Naive thymus-derived CD4-positive, alpha-beta T cell (primary cell): ENCODE measurements around the gene PFDN1. TPM values are rescaled to one million over a fixed set of nuclear protein-coding genes. Genes with fewer than 3 reads are reported as not detected.
A peak's percentile ranks its signal among the peaks of the same experiment; 100 is the strongest.

Experiments used
- ATAC-seq: fragments of 150-1000 bp; cut with Tn5 transposase; 2 replicates; pipeline ENCODE4 v1.10.0; 2021; ENCODE audit warnings: mild to moderate bottlenecking, moderate library complexity
- CTCF ChIA-PET: fragments of 350-600 bp; sonication (Branson Sonifier 250); formaldehyde crosslinking; loops from one replicate; lab custom pipeline; 2021; ENCODE audit warnings: antibody characterized with exemption; lab: Charles Lee
- POLR2A ChIA-PET: fragments of 350-600 bp; sonication (Branson Sonifier 250); formaldehyde crosslinking; loops from one replicate; lab custom pipeline; 2021; ENCODE audit warnings: antibody characterized with exemption, inconsistent platforms; lab: Charles Lee
- DNase-seq, 9 donors: peaks; one replicate each; pipeline versions ENCODE4 v3.0.0 to v3.0.0-alpha.2; 2020 to 2022; ENCODE audit warnings: mixed read lengths in 1 of 9
- H3K27ac ChIP-seq: one replicate; pipeline ENCODE4 v1.7.0; 2013; ENCODE audit warnings: mild to moderate bottlenecking, low read depth, low read length, moderate library complexity
- H3K27me3 ChIP-seq, 2 donors: one replicate each; pipeline ENCODE4 v1.7.0; 2013; ENCODE audit warnings: low read length in 2 of 2, mild to moderate bottlenecking in 2 of 2, moderate library complexity in 2 of 2; ENCODE audit not compliant: control insufficient read depth in 2 of 2, insufficient read depth in 2 of 2
- H3K36me3 ChIP-seq, 3 experiments: 1 replicate in 2 of 3; 2 replicates in 1 of 3; pipeline ENCODE4 v1.7.0; 2013; ENCODE audit warnings: low read length in 3 of 3, mild to moderate bottlenecking in 3 of 3, moderate library complexity in 1 of 3; ENCODE audit not compliant: insufficient read depth in 3 of 3, control insufficient read depth in 2 of 3
- H3K4me1 ChIP-seq, 2 donors: one replicate each; pipeline ENCODE4 v1.7.0; 2013; ENCODE audit warnings: low read length in 2 of 2, mild to moderate bottlenecking in 2 of 2, moderate library complexity in 1 of 2; ENCODE audit not compliant: control insufficient read depth in 2 of 2, insufficient read depth in 2 of 2
- H3K4me3 ChIP-seq: 2 replicates; pipeline ENCODE4 v1.7.0; 2013; ENCODE audit warnings: mild to moderate bottlenecking, low read length
- H3K9me3 ChIP-seq, 3 experiments: 1 replicate in 2 of 3; 2 replicates in 1 of 3; pipeline ENCODE4 v1.7.0; 2013; ENCODE audit warnings: low read length in 3 of 3; ENCODE audit not compliant: control insufficient read depth in 2 of 3
- H3K27ac Mint-ChIP-seq, 9 donors: one replicate each; pipeline ENCODE4 v1.8.0; 2020 to 2022; ENCODE audit warnings: mixed read lengths in 9 of 9, mild to moderate bottlenecking in 8 of 9, moderate library complexity in 5 of 9, inconsistent platforms in 2 of 9
- H3K27me3 Mint-ChIP-seq, 5 donors: one replicate each; pipeline ENCODE4 v1.8.0; 2021 to 2022; ENCODE audit warnings: mixed read lengths in 5 of 5, mild to moderate bottlenecking in 1 of 5
- H3K36me3 Mint-ChIP-seq, 5 donors: one replicate each; pipeline ENCODE4 v1.8.0; 2020 to 2022; ENCODE audit warnings: mixed read lengths in 5 of 5, mild to moderate bottlenecking in 3 of 5, inconsistent platforms in 1 of 5
- H3K4me1 Mint-ChIP-seq, 7 donors: one replicate each; pipeline ENCODE4 v1.8.0; 2020 to 2022; ENCODE audit warnings: mixed read lengths in 7 of 7, mild to moderate bottlenecking in 3 of 7, inconsistent platforms in 1 of 7
- H3K4me3 Mint-ChIP-seq, 10 donors: one replicate each; pipeline ENCODE4 v1.8.0; 2020 to 2022; ENCODE audit warnings: mild to moderate bottlenecking in 10 of 10, mixed read lengths in 10 of 10, moderate library complexity in 6 of 10, inconsistent platforms in 2 of 10
- H3K9me3 Mint-ChIP-seq, 11 donors: one replicate each; pipeline ENCODE4 v1.8.0; 2020 to 2022; ENCODE audit warnings: mixed read lengths in 11 of 11, mild to moderate bottlenecking in 4 of 11, inconsistent platforms in 1 of 11, moderate library complexity in 1 of 11
- intact Hi-C, 2 donors: fragments of 100-400 bp; cut with micrococcal nuclease; formaldehyde crosslinking; loops; one replicate each; pipeline ENCODE4 v1.15.1; 2023
- polyA plus RNA-seq, 2 donors: library from polyadenylated mRNA; unstranded; fragments of 300-500 nt; fragmentation: Illumina TruSeq; gene quantifications; one replicate each; pipeline ENCODE4 v1.2.3, GENCODE V29; 2021
- total RNA-seq, 6 experiments: library from RNA in 5 of 6; stranded (reverse) in 5 of 6; gene quantifications; 1 replicate in 5 of 6; 2 replicates in 1 of 6; pipeline ENCODE4 v1.2.3 and lab custom pipeline; 2021 to 2026

PFDN1 gene
- total and polyA plus RNA-seq, 7 experiments from 2014 or later: 24.8 to 139 (median 37.2) TPM

GRCh38 chr5:140325486-140325885 lies 22.6 kb upstream of the PFDN1 start:
- ChIA-PET CTCF (no interaction called here), POLR2A (no interaction called here)
- Histone ChIP-seq H3K27ac (no peak overlapping the region), H3K9me3 (no peaks in the 10 kb centered on the region), H3K4me1 (no peaks in the 10 kb centered on the region), H3K36me3 (no peaks in the 10 kb centered on the region), H3K27me3 (no peaks in the 10 kb centered on the region), H3K4me3 (no peak overlapping the region)
- H3K4me1 Mint-ChIP-seq: peaks cover 0 to 4% (median 0%) of the 10 kb centered on the region in 7 donors
- intact Hi-C loops: no loop called here
- no peaks in the 10 kb centered on the region for H3K27me3 Mint-ChIP-seq
- ATAC-seq (no peak), DNase-seq (no peak)
- no peak overlapping the region for H3K4me3 Mint-ChIP-seq
- peak overlapping the region in 1 of 9 donors; percentile 22 for H3K27ac Mint-ChIP-seq
- peaks cover 0 to 2% (median 0%) of the 10 kb centered on the region in 11 donors for H3K9me3 Mint-ChIP-seq
- H3K36me3 Mint-ChIP-seq: peaks cover 0 to 4% (median 0%) of the 10 kb centered on the region in 5 donors

GRCh38 chr5:140324617-140325241 lies 21.8 kb upstream of the PFDN1 start:
- no peaks in the 10 kb centered on the region for H3K36me3 ChIP-seq
- H3K27me3 ChIP-seq: no peaks in the 10 kb centered on the region
- no peaks in the 10 kb centered on the region for H3K9me3 ChIP-seq
- Mint-ChIP-seq H3K36me3 (peaks cover 0 to 4% (median 0%) of the 10 kb centered on the region in 5 donors), H3K27ac (no peak overlapping the region), H3K9me3 (peaks cover 0 to 2% (median 0%) of the 10 kb centered on the region in 11 donors), H3K4me3 (no peak overlapping the region), H3K4me1 (peaks cover 0 to 4% (median 0%) of the 10 kb centered on the region in 7 donors), H3K27me3 (no peaks in the 10 kb centered on the region)
- intact Hi-C loops: no loop called here
- H3K4me1 ChIP-seq: no peaks in the 10 kb centered on the region
- peak; percentile 34 for ATAC-seq
- DNase-seq: no peak
- H3K27ac ChIP-seq: no peak overlapping the region
- H3K4me3 ChIP-seq: no peak overlapping the region
- POLR2A ChIA-PET: no interaction called here
- CTCF ChIA-PET: interaction anchor here (0.8 kb wide), 1 partner anchor 22 kb away, joined by 3 read pairs; the partner anchor contains the start of gene HBEGF

- H3K4me3 Mint-ChIP-seq: no peak overlapping the region
- POLR2A ChIA-PET: interaction anchor here (1.0 kb wide), 1 partner anchor 8 kb away, joined by 3 read pairs; no protein-coding TSS in a partner anchor
- CTCF ChIA-PET: no interaction called here
- Histone ChIP-seq H3K4me3 (no peak overlapping the region), H3K36me3 (no peaks in the 10 kb centered on the region), H3K9me3 (no peaks in the 10 kb centered on the region), H3K4me1 (no peaks in the 10 kb centered on the region), H3K27ac (no peak overlapping the region), H3K27me3 (no peaks in the 10 kb centered on the region)
- peaks cover 0 to 2% (median 0%) of the 10 kb centered on the region in 11 donors for H3K9me3 Mint-ChIP-seq
- no peak overlapping the region for H3K27ac Mint-ChIP-seq
- H3K4me1 Mint-ChIP-seq: peaks cover 0 to 4% (median 0%) of the 10 kb centered on the region in 7 donors
- H3K27me3 Mint-ChIP-seq: no peaks in the 10 kb centered on the region
- H3K36me3 Mint-ChIP-seq: peaks cover 0 to 4% (median 0%) of the 10 kb centered on the region in 5 donors
- DNase-seq (no peak), ATAC-seq (no peak)
- intact Hi-C loops: no loop called here
These were observed 21.2 kb upstream of the PFDN1 start for GRCh38 chr5:140324041-140324600.

- Mint-ChIP-seq H3K4me3 (no peak overlapping the region), H3K27ac (no peak overlapping the region), H3K4me1 (peaks cover 0 to 7% (median 0%) of the 10 kb centered on the region in 7 donors), H3K36me3 (peaks cover 0 to 4% (median 0%) of the 10 kb centered on the region in 5 donors), H3K27me3 (no peaks in the 10 kb centered on the region), H3K9me3 (peaks cover 0 to 2% (median 0%) of the 10 kb centered on the region in 11 donors)
- ChIA-PET CTCF (no interaction called here), POLR2A (interaction anchor here (1.0 kb wide), 1 partner anchor 9 kb away, joined by 3 read pairs; no protein-coding TSS in a partner anchor)
- DNase-seq (no peak), ATAC-seq (no peak)
- H3K4me1 ChIP-seq: no peaks in the 10 kb centered on the region
- no peak overlapping the region for H3K4me3 ChIP-seq
- no peaks in the 10 kb centered on the region for H3K27me3 ChIP-seq
- H3K27ac ChIP-seq: no peak overlapping the region
- intact Hi-C loops: no loop called here
- H3K36me3 ChIP-seq: no peaks in the 10 kb centered on the region
- no peaks in the 10 kb centered on the region for H3K9me3 ChIP-seq
These were observed 20.1 kb upstream of the PFDN1 start for GRCh38 chr5:140322751-140323731.

GRCh38 chr5:140321796-140322195 lies 18.9 kb upstream of the PFDN1 start:
- Mint-ChIP-seq H3K4me1 (peaks cover 0 to 7% (median 0%) of the 10 kb centered on the region in 7 donors), H3K27me3 (no peaks in the 10 kb centered on the region), H3K9me3 (peaks cover 0 to 2% (median 0%) of the 10 kb centered on the region in 11 donors), H3K4me3 (no peak overlapping the region), H3K27ac (no peak overlapping the region), H3K36me3 (peaks cover 0 to 4% (median 0%) of the 10 kb centered on the region in 5 donors)
- no peaks in the 10 kb centered on the region for H3K4me1 ChIP-seq
- H3K36me3 ChIP-seq: no peaks in the 10 kb centered on the region
- H3K9me3 ChIP-seq: no peaks in the 10 kb centered on the region
- ATAC-seq: peak; percentile 88
- intact Hi-C loops: no loop called here
- no peaks in the 10 kb centered on the region for H3K27me3 ChIP-seq
- ChIA-PET POLR2A (interaction anchor here (1.1 kb wide), 1 partner anchor 19 kb away, joined by 3 read pairs; no protein-coding TSS in a partner anchor), CTCF (no interaction called here)
- H3K4me3 ChIP-seq: no peak overlapping the region
- DNase-seq: no peak
- no peak overlapping the region for H3K27ac ChIP-seq

- no peak overlapping the region for H3K27ac ChIP-seq
- DNase-seq: no peak
- H3K9me3 ChIP-seq: no peaks in the 10 kb centered on the region
- POLR2A ChIA-PET: interaction anchor here (0.7 kb wide), 1 partner anchor 124 kb away, joined by 3 read pairs; no protein-coding TSS in a partner anchor
- no peaks in the 10 kb centered on the region for H3K36me3 ChIP-seq
- H3K9me3 Mint-ChIP-seq: peaks cover 0 to 2% (median 0%) of the 10 kb centered on the region in 11 donors
- H3K4me1 Mint-ChIP-seq: peaks cover 0 to 7% (median 0%) of the 10 kb centered on the region in 7 donors
- H3K4me3 Mint-ChIP-seq: no peak overlapping the region
- no peaks in the 10 kb centered on the region for H3K4me1 ChIP-seq
- H3K4me3 ChIP-seq: no peak overlapping the region
- no peaks in the 10 kb centered on the region for H3K27me3 ChIP-seq
- CTCF ChIA-PET: no interaction called here
- peaks cover 0 to 4% (median 0%) of the 10 kb centered on the region in 5 donors for H3K36me3 Mint-ChIP-seq
- H3K27me3 Mint-ChIP-seq: no peaks in the 10 kb centered on the region
- H3K27ac Mint-ChIP-seq: no peak overlapping the region
- intact Hi-C loops: no loop called here
- peak; percentile 47 for ATAC-seq
These were observed 16.9 kb upstream of the PFDN1 start for GRCh38 chr5:140319833-140320232.
